Esophagus (tissue), 2 donors: ENCODE data around the gene CIB4. TPM values are rescaled to one million over a fixed set of nuclear protein-coding genes. Genes with fewer than 3 reads are reported as not detected.

Experiments
- H3K27ac ChIP-seq, 2 donors: one replicate each; pipeline ENCODE4 v1.5.1; 2013; ENCODE audit warnings: low read depth in 2 of 2, mild to moderate bottlenecking in 2 of 2, inconsistent platforms in 1 of 2, low read length in 1 of 2, moderate library complexity in 1 of 2
- H3K27me3 ChIP-seq, 2 donors: one replicate each; pipeline ENCODE4 v1.6.1; 2013; ENCODE audit warnings: low read length in 2 of 2, control low read depth in 1 of 2, mild to moderate bottlenecking in 1 of 2; ENCODE audit not compliant: insufficient read depth in 2 of 2, control insufficient read depth in 1 of 2
- H3K36me3 ChIP-seq, 2 donors: one replicate each; pipeline ENCODE4 v1.6.1; 2013; ENCODE audit warnings: low read length in 1 of 2; ENCODE audit not compliant: control insufficient read depth in 2 of 2, insufficient read depth in 2 of 2
- H3K4me1 ChIP-seq, 2 donors: one replicate each; pipeline ENCODE4 v1.6.1; 2013; ENCODE audit warnings: low read length in 1 of 2; ENCODE audit not compliant: control insufficient read depth in 2 of 2, insufficient read depth in 2 of 2
- H3K4me3 ChIP-seq, 2 donors: one replicate each; pipeline ENCODE4 v1.5.1; 2013; ENCODE audit warnings: low read length in 2 of 2, mild to moderate bottlenecking in 2 of 2, low read depth in 1 of 2, moderate library complexity in 1 of 2
- H3K9me3 ChIP-seq, 2 donors: one replicate each; pipeline ENCODE4 v1.6.1; 2013; ENCODE audit warnings: mild to moderate bottlenecking in 2 of 2, low read depth in 1 of 2, low read length in 1 of 2, moderate library complexity in 1 of 2; ENCODE audit not compliant: control insufficient read depth in 2 of 2, insufficient read depth in 1 of 2
- WGBS, 2 donors: extraction: QIAGEN DNeasy Blood & Tissue Kit; methylation state at CpG; one replicate each; pipeline ENCODE4 v1.1.7; 2013; 5-methylcytosine and 5-hydroxymethylcytosine counted together
- polyA plus RNA-seq, 2 donors: library from polyadenylated mRNA; stranded (reverse); fragments of 200-250 nt; gene quantifications; one replicate each; pipeline ENCODE4 v1.2.3, GENCODE V29; 2013
- donor health status: healthy with polysubstance abuse.
- donor health status: Bipolar disorder and iron deficiency.

CIB4 gene
- polyA plus RNA-seq, 2 donors = not detected

- whole genome bisulfite sequencing, 2 donors = 82 to 90% methylated on average over 3 of the region's 3 CpGs
- Histone ChIP-seq H3K9me3 (no peaks in the 10 kb centered on the region), H3K4me3 (no peak overlapping the region), H3K4me1 (peaks cover 0 to 4% of the 10 kb centered on the region in 2 donors), H3K27ac (no peak overlapping the region), H3K36me3 (no peaks in the 10 kb centered on the region), H3K27me3 (no peaks in the 10 kb centered on the region)
Observed at GRCh38 chr2:26647981-26648380, 6.8 kb upstream of the CIB4 start.

DNA sequence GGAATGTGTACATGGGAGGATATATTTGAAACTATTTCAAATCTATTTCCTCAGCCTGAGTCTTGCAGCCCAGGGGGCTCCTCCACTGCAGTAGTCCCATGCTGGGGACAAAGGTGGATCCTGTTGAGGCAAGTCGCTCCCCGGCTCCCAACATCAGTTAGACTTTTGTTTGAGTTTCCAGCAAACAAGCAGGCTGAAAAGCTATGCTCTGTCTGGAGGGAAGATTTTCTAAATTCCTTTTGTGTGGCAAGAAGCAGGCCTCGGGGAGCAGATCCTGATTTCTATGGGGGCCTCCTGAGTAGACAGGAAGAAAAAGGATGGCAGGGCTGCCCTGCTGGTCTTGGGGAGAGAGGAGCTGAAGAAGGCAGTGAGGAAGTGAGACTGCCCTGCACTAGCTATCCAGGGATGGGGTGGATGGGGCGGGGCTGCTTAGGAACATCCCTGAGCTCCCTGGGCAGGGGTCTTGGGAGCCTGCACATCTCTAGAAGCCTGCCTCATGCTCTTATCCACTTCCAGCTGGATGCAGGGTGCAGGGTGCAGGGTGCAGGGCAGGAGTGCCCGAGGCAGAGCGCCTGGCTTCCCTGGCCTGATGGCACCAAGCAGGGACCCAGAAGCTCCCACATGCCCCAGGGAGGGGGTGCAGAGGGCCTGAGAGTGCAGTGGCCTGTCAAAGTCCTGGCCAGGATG lies 6.0 kb upstream of the CIB4 start:
- H3K4me3 ChIP-seq = no peak overlapping the region
- H3K36me3 ChIP-seq = no peaks in the 10 kb centered on the region
- WGBS, 2 donors = 65 to 69% methylated on average over 6 of the region's 6 CpGs
- H3K4me1 ChIP-seq = peaks cover 0 to 4% of the 10 kb centered on the region in 2 donors
- H3K27me3 ChIP-seq = no peaks in the 10 kb centered on the region
- H3K27ac ChIP-seq = no peak overlapping the region
- no peaks in the 10 kb centered on the region for H3K9me3 ChIP-seq

GRCh38 chr2:26645762-26646161 lies 4.6 kb upstream of the CIB4 start:
- peaks cover 0 to 4% of the 10 kb centered on the region in 2 donors for H3K4me1 ChIP-seq
- H3K36me3 ChIP-seq = no peaks in the 10 kb centered on the region
- H3K27me3 ChIP-seq = no peaks in the 10 kb centered on the region
- 86 to 88% methylated on average over 10 of the region's 10 CpGs for WGBS, 2 donors
- H3K4me3 ChIP-seq = no peak overlapping the region
- H3K27ac ChIP-seq = no peak overlapping the region
- no peaks in the 10 kb centered on the region for H3K9me3 ChIP-seq

- Histone ChIP-seq H3K4me1 (peaks cover 2 to 4% of the 10 kb centered on the region in 2 donors), H3K27me3 (no peaks in the 10 kb centered on the region), H3K36me3 (no peaks in the 10 kb centered on the region), H3K4me3 (no peak overlapping the region), H3K27ac (no peak overlapping the region), H3K9me3 (no peaks in the 10 kb centered on the region)
- WGBS, 2 donors = 65 to 67% methylated on average over 13 of the region's 13 CpGs
Observed at GRCh38 chr2:26644188-26644835, 3.1 kb upstream of the CIB4 start.

DNA sequence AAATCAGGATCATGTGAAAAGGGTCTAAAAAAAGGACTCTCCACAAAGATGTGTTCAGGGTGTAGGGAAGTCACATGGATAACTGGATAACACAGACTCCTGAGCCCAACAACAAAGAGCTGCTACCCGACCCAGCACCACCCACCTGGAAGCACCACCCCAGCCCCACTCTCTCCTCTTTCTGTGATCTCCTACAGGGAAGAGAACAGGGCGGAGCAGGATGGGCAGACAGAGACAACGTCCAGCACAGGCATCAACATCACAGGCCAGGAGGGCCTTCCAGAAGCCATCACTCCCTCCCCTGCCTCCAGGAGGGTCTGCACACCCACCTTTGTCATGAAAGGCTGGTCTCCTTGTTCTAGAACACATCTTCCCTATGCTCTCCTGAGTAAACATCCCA lies 1.3 kb upstream of the CIB4 start:
- H3K4me1 ChIP-seq = peaks cover 2 to 4% of the 10 kb centered on the region in 2 donors
- 59 to 63% methylated on average over 3 of the region's 3 CpGs for WGBS, 2 donors
- no peaks in the 10 kb centered on the region for H3K9me3 ChIP-seq
- H3K27ac ChIP-seq = no peak overlapping the region
- H3K4me3 ChIP-seq = no peak overlapping the region
- H3K36me3 ChIP-seq = no peaks in the 10 kb centered on the region
- no peaks in the 10 kb centered on the region for H3K27me3 ChIP-seq

GRCh38 chr2:26640331-26640745 lies 828 bp downstream of the CIB4 start:
- Histone ChIP-seq H3K27me3 (no peaks in the 10 kb centered on the region), H3K27ac (no peak overlapping the region), H3K36me3 (no peaks in the 10 kb centered on the region), H3K4me1 (peaks cover 2 to 4% of the 10 kb centered on the region in 2 donors), H3K4me3 (no peak overlapping the region), H3K9me3 (no peaks in the 10 kb centered on the region)
- WGBS, 2 donors = 48 to 55% methylated on average over 8 of the region's 8 CpGs

- 74 to 76% methylated on average over 8 of the region's 8 CpGs for WGBS, 2 donors
- no peaks in the 10 kb centered on the region for H3K36me3 ChIP-seq
- H3K4me1 ChIP-seq = peaks cover 2 to 4% of the 10 kb centered on the region in 2 donors
- no peak overlapping the region for H3K4me3 ChIP-seq
- no peaks in the 10 kb centered on the region for H3K9me3 ChIP-seq
- H3K27me3 ChIP-seq = no peaks in the 10 kb centered on the region
- H3K27ac ChIP-seq = no peak overlapping the region
Observed at GRCh38 chr2:26639685-26640243, 1.4 kb downstream of the CIB4 start.

DNA sequence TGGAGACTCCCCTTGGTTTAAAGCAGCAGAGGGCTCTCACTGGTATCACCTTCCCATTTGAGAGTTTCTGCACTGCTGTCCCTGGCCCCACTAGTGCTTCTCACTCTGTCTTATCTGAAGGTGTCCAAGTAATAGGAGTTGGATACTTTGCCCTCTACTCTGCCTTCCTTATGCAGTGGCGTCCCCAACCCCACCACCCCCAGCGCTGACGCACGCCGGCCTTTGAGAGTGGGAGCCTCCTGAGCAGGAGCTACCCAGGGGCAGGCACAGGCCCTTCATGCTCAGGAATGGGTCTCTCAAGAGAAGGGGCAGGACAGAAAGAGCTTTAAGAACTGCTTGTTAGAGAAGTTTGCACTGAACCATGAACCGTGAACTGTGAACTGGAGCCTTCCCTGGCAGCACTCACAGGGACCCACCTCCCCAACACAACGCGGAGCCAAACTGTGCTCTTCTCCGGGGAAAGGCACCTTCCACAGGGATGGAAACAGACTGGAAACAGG lies 3.3 kb downstream of the CIB4 start:
- H3K27ac ChIP-seq = no peak overlapping the region
- H3K4me1 ChIP-seq = peaks cover 0 to 2% of the 10 kb centered on the region in 2 donors
- no peak overlapping the region for H3K4me3 ChIP-seq
- no peaks in the 10 kb centered on the region for H3K9me3 ChIP-seq
- 95 to 96% methylated on average over 9 of the region's 9 CpGs for WGBS, 2 donors
- H3K36me3 ChIP-seq = no peaks in the 10 kb centered on the region
- no peaks in the 10 kb centered on the region for H3K27me3 ChIP-seq

DNA sequence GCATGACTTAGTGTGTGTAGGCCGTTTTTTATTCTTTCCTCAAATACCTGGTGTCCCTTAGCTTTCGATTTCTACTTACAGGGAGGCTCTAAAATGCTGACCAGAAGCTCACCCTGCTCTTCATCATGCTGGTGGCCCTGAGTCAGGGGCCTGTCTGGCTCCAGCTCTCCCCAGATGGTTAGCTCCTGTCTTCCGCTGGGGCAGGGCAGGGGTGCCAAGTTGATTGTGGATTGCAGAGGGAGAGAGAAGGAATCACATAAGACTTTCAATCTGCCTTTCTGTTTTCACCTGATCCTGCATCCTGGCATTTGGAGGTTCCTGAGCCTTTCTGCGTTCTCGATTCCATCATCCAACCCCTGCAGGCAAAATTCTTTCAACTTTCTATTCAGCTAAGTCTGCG lies 4.2 kb downstream of the CIB4 start:
- 61 to 64% methylated on average over 6 of the region's 6 CpGs for WGBS, 2 donors
- no peak overlapping the region for H3K4me3 ChIP-seq
- no peaks in the 10 kb centered on the region for H3K9me3 ChIP-seq
- H3K36me3 ChIP-seq = no peaks in the 10 kb centered on the region
- no peak overlapping the region for H3K27ac ChIP-seq
- no peaks in the 10 kb centered on the region for H3K27me3 ChIP-seq
- H3K4me1 ChIP-seq = peaks cover 0 to 2% of the 10 kb centered on the region in 2 donors
